ENCODE results near the gene FADD.

- TF ChIP-seq, protein P1, sequence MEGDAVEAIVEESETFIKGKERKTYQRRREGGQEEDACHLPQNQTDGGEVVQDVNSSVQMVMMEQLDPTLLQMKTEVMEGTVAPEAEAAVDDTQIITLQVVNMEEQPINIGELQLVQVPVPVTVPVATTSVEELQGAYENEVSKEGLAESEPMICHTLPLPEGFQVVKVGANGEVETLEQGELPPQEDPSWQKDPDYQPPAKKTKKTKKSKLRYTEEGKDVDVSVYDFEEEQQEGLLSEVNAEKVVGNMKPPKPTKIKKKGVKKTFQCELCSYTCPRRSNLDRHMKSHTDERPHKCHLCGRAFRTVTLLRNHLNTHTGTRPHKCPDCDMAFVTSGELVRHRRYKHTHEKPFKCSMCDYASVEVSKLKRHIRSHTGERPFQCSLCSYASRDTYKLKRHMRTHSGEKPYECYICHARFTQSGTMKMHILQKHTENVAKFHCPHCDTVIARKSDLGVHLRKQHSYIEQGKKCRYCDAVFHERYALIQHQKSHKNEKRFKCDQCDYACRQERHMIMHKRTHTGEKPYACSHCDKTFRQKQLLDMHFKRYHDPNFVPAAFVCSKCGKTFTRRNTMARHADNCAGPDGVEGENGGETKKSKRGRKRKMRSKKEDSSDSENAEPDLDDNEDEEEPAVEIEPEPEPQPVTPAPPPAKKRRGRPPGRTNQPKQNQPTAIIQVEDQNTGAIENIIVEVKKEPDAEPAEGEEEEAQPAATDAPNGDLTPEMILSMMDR (IDR thresholded peaks at IDR 0.05): no peak
- no peak for TF ChIP-seq POLR2A (IDR thresholded peaks at IDR 0.05)
Measured at GRCh38 chr11:70201882-70202861, 924 bp upstream of the FADD start.
